WERI-Rb-1 (cell line): ENCODE data around the gene NR1H3.

Experiments used
- DNase-seq: peaks from one replicate; pipeline ENCODE4 v3.0.0-alpha.2; 2020
- H3K27ac ChIP-seq: fragments of 250-450 bp; sonication (Bioruptor Pico); 2 replicates; pipeline ENCODE4 v1.5.1; 2020; ENCODE audit warnings: mild to moderate bottlenecking, moderate library complexity
- H3K27me3 ChIP-seq: fragments of 250-450 bp; sonication (Bioruptor Pico); 2 replicates; pipeline ENCODE4 v1.5.1; 2021; ENCODE audit warnings: mild to moderate bottlenecking, low read depth, moderate library complexity; ENCODE audit not compliant: insufficient read depth, severe bottlenecking
- H3K36me3 ChIP-seq: fragments of 250-450 bp; sonication (Bioruptor Pico); 2 replicates; pipeline ENCODE4 v1.5.1; 2020; ENCODE audit warnings: mild to moderate bottlenecking, moderate library complexity
- H3K4me3 ChIP-seq: 2 replicates; pipeline ENCODE4 v1.5.1; 2011; ENCODE audit warnings: low read depth, mild to moderate bottlenecking, control low read depth, low read length
- H3K9me3 ChIP-seq: fragments of 250-450 bp; sonication (Bioruptor Pico); 2 replicates; pipeline ENCODE4 v1.5.1; 2021; ENCODE audit warnings: mild to moderate bottlenecking, moderate library complexity; ENCODE audit not compliant: severe bottlenecking
- CTCF ChIP-seq: IDR thresholded peaks from 2 replicates; pipeline ENCODE4 v1.5.1; 2011; ENCODE audit warnings: low read depth, mild to moderate bottlenecking, control low read depth, inconsistent platforms, low read length

The NR1H3 gene

GRCh38 chr11:47259232-47259977, 1.6 kb downstream of the NR1H3 start:
- no peaks in the 10 kb centered on the region for H3K9me3 ChIP-seq
- TF ChIP-seq CTCF, result peak; percentile 76
- no peak overlapping the region for H3K4me3 ChIP-seq
- peak; percentile 40 for DNase-seq
- H3K27ac ChIP-seq, result no peak overlapping the region
- H3K27me3 ChIP-seq, result no peaks in the 10 kb centered on the region
- no peaks in the 10 kb centered on the region for H3K36me3 ChIP-seq

- Histone ChIP-seq H3K36me3 (no peaks in the 10 kb centered on the region), H3K4me3 (no peak overlapping the region), H3K27ac (no peak overlapping the region), H3K27me3 (no peaks in the 10 kb centered on the region), H3K9me3 (no peaks in the 10 kb centered on the region)
- DNase-seq, result no peak
- TF ChIP-seq CTCF, result no peak
Observed at GRCh38 chr11:47260366-47260765, 2.6 kb downstream of the NR1H3 start.

- Histone ChIP-seq H3K4me3 (no peak overlapping the region), H3K27me3 (no peaks in the 10 kb centered on the region), H3K36me3 (no peaks in the 10 kb centered on the region), H3K27ac (no peak overlapping the region), H3K9me3 (no peaks in the 10 kb centered on the region)
- peak; percentile 75 for DNase-seq
- no peak for TF ChIP-seq CTCF
Observed at GRCh38 chr11:47261291-47261800, 3.5 kb downstream of the NR1H3 start.

GRCh38 chr11:47264119-47264518, 6.3 kb downstream of the NR1H3 start:
- Histone ChIP-seq H3K4me3 (no peak overlapping the region), H3K27me3 (no peaks in the 10 kb centered on the region), H3K27ac (no peak overlapping the region), H3K9me3 (no peaks in the 10 kb centered on the region), H3K36me3 (no peaks in the 10 kb centered on the region)
- no peak for TF ChIP-seq CTCF
- no peak for DNase-seq

- H3K4me3 ChIP-seq, result no peak overlapping the region
- no peaks in the 10 kb centered on the region for H3K27me3 ChIP-seq
- DNase-seq, result no peak
- no peaks in the 10 kb centered on the region for H3K9me3 ChIP-seq
- TF ChIP-seq CTCF, result no peak
- no peak overlapping the region for H3K27ac ChIP-seq
- no peaks in the 10 kb centered on the region for H3K36me3 ChIP-seq
Observed at GRCh38 chr11:47264521-47264920, 6.7 kb downstream of the NR1H3 start.

- Histone ChIP-seq H3K36me3 (no peaks in the 10 kb centered on the region), H3K9me3 (no peaks in the 10 kb centered on the region), H3K27ac (no peak overlapping the region), H3K4me3 (no peak overlapping the region), H3K27me3 (no peaks in the 10 kb centered on the region)
- no peak for DNase-seq
- no peak for TF ChIP-seq CTCF
Observed at GRCh38 chr11:47267876-47268275, 10.1 kb downstream of the NR1H3 start.
